GM21737 (cell line): ENCODE results near the gene ATRNL1.

ENCODE experiments used
- ATAC-seq: cut with Tn5 transposase; IDR thresholded peaks from one replicate; pipeline ENCODE4 v1.9.1; 2021; ENCODE audit warnings: mild to moderate bottlenecking, moderate library complexity; ENCODE audit not compliant: unreplicated experiment

ATRNL1 gene

GRCh38 chr10:115879372-115880089 is 786.4 kb downstream of the ATRNL1 start:
- ATAC-seq: peak; percentile 65

- no peak for ATAC-seq
Observed at GRCh38 chr10:115882021-115882420, 788.9 kb downstream of the ATRNL1 start.

- no peak for ATAC-seq
Observed at GRCh38 chr10:115883372-115883771, 790.2 kb downstream of the ATRNL1 start.

DNA sequence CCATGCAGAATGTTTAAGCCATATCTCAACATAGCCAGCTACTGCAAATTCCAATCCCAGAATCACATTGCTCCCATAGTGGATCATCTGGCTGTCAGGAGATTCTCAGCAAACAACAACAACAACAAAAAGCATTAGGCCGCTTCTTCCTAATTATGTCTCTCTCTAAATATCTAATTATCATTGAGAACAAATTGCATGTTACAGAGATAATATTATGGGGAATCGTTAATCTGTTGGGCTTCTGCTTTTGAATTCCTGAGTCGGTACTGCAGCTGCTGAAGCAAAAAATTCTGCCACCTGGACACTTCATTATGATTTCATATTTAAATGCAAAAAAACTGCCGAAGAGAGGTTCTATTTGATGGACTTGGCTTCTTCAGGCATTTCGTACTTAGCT is 791.2 kb downstream of the ATRNL1 start:
- ATAC-seq: no peak

GRCh38 chr10:115895166-115895565 is 802.0 kb downstream of the ATRNL1 start:
- ATAC-seq: no peak

- ATAC-seq: no peak
Observed at GRCh38 chr10:115898242-115898641, 805.1 kb downstream of the ATRNL1 start.

DNA sequence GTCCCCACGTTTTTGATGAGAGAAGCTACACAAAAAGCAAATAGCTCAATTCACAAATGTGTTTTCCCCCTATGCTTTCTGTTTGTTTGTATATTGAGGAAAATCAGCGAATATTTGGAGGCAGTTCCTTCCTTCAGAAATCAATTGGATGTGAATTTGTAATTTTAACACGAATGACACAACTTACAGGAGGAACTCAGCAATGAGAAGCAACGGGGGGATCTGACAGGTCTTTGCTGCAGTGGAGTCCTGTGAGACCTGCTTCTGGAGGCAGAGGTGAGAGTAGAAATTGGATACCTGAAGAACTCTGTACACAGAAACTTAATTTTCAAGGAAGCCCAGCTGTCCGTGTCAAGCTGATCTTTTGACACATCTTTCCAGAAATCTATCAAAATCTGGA is 809.4 kb downstream of the ATRNL1 start:
- no peak for ATAC-seq

- ATAC-seq: no peak
Observed at GRCh38 chr10:115903207-115903606, 810.0 kb downstream of the ATRNL1 start.

GRCh38 chr10:115903845-115904244 is 810.7 kb downstream of the ATRNL1 start:
- no peak for ATAC-seq

DNA sequence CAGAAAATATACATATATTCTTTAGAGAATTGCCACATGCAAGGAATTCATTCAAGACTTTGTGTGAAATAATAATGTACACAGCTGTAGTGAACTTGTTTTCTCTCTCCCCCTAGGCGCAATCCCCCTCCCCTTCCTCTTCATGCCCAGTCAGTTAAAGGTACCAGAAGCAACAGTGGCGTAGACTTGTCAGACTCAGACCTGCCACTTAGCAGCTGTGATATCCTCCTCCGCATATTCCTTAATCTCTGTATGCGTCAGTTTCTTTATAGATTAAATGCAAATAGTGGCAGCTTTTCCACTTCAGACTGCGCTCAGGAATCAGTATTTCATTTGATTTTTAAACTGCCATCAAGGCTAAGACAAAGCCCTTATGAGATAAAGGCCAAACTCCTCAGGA is 815.9 kb downstream of the ATRNL1 start:
- ATAC-seq: no peak

GRCh38 chr10:115909962-115910731 is 817.0 kb downstream of the ATRNL1 start:
- no peak for ATAC-seq

DNA sequence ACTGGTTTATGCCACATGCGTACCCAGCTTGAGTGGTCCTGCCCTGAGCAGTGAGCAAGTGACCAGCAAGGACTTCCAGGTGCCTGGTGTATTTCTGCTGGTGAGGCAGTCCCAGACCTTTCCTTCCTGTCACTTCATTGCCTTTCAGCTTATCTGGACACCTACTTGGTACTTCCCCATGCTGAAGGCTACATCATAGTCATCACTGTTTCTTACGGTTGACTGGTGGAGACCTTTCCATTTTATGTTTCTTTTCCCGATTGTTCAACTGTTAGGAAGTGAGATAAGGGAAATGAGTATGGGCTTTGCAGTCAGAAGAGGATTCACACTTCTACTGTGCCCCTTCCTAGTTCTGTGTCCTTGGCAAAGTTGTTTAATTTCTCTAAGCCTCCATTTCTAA is 821.3 kb downstream of the ATRNL1 start:
- no peak for ATAC-seq

- no peak for ATAC-seq
Observed at GRCh38 chr10:115915429-115915828, 822.3 kb downstream of the ATRNL1 start.

DNA sequence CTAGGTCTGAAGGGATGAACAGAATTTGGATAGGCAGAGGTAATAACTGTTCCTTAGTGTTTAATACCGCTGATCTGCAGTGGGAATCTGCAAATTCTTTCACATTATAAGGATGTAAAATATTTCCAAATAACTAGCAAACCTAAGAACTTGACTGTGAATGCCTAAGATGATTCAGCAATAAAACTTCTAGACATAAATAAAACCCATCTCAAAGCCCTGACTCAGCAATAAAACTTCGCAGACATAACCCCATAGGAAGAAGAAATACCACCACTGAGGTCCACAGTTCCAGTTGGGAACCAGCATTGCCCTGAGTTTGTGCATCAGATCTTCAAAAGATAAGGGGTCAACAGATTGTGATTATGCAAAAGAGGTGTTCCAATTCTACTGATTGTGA is 825.6 kb downstream of the ATRNL1 start:
- no peak for ATAC-seq

GRCh38 chr10:115921795-115922194 is 828.6 kb downstream of the ATRNL1 start:
- no peak for ATAC-seq

- no peak for ATAC-seq
Observed at GRCh38 chr10:115931309-115931708, 838.1 kb downstream of the ATRNL1 start.

DNA sequence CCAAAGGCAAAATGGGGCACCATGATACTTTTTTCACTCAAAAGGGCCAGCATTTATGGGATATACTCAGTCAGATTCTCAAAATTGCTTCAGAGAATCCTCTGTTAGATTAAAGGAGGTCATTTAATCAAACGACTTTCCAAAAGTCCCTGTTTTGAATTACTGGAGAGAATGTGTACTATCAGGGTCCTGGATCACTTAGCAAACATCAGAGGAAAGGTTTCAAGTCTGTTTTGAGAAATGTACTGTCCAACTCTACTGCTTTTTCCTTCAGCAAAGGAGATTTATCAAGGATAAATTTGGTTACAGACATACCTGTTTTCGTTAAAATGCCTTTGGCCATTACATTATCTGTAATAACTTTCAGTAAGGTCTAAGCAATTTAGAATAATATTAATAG is 838.9 kb downstream of the ATRNL1 start:
- no peak for ATAC-seq

DNA sequence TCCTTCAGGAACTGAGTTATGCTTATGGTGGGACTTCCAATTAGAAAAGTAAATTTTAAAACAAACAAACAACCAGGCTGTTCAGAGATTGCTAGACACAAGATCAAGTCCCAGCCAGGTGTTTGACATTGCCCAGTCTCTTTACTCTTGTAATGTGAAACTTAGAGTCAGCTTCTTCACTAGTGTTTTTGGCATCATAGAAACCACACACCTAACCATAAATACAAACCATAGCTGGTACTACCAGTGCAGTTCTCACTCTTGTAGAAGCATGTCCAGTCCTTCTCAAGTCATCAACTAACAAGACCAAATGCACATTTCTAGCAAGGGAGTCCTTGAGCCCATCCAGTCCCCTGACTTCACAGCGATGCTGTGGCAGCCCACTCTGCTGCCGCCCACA is 839.9 kb downstream of the ATRNL1 start:
- ATAC-seq: no peak

- ATAC-seq: no peak
Observed at GRCh38 chr10:115935731-115936130, 842.6 kb downstream of the ATRNL1 start.

DNA sequence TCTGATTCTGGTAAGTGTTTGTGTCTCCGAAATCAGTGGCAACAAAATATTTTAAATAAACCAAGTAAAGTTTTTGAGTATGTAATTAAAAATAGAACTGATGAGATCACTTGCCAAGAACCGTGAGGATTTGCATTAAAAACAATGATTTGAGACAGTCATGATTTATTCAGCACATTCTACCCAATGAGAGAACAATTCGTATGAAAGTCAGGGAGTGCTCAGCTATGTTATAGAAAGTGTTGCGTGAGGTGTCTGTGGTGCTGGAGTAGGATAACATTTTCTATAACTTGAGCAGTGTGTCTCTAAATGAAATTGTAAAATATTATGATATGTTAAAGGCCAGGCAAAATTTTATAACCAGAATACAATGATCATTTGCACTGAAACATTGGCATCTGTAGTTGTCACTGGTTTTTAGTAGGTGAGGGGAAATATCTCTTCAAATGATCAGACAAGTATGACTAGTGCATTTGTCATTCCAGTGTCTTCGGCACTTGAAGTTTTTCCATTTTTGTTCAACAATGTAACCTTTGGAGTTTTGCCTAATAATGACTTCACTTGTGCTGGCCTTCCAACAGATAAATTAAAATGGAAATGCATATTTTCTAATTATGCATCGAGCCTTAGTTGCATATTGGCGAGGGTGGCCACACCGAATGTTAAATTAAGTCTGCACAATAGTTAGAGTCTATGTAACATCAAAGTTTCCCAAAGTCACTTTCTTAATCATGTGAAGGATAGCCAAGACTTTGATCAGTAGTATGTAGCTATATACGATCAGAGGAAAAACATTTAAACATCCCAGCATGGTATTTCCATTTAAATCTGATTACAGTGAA is 844.0 kb downstream of the ATRNL1 start:
- ATAC-seq: no peak

GRCh38 chr10:115937768-115938056 is 844.5 kb downstream of the ATRNL1 start:
- ATAC-seq: no peak
